Naive thymus-derived CD8-positive, alpha-beta T cell (primary cell): ENCODE measurements around the gene ZBED4. TPM values are rescaled to one million over a fixed set of nuclear protein-coding genes. Genes with fewer than 3 reads are reported as not detected.

Experiments used
- ATAC-seq, 2 donors: fragments of 150-1000 bp; cut with Tn5 transposase in 1 of 2; sonication (Bioruptor Pico), chemical (Tn5 transposase) in 1 of 2; 1 replicate in 1 of 2; 2 replicates in 1 of 2; pipeline ENCODE4 v1.10.0; 2021; ENCODE audit warnings: mild to moderate bottlenecking in 2 of 2, moderate library complexity in 2 of 2
- POLR2A ChIA-PET: fragments of 350-600 bp; sonication (Branson Sonifier 250); formaldehyde crosslinking; loops from one replicate; lab custom pipeline; 2021; ENCODE audit warnings: antibody characterized with exemption; lab: Charles Lee
- DNase-seq, 10 donors: peaks; one replicate each; pipeline versions ENCODE4 v3.0.0 to v3.0.0-alpha.2; 2020 to 2022
- H3K27ac Mint-ChIP-seq, 10 donors: one replicate each; pipeline ENCODE4 v1.8.0; 2020 to 2022; ENCODE audit warnings: mild to moderate bottlenecking in 10 of 10, mixed read lengths in 10 of 10, moderate library complexity in 4 of 10, inconsistent platforms in 1 of 10
- H3K27me3 Mint-ChIP-seq, 5 donors: one replicate each; pipeline ENCODE4 v1.8.0; 2021 to 2022; ENCODE audit warnings: mixed read lengths in 5 of 5
- H3K36me3 Mint-ChIP-seq, 3 donors: one replicate each; pipeline ENCODE4 v1.8.0; 2020 to 2022; ENCODE audit warnings: mixed read lengths in 3 of 3, mild to moderate bottlenecking in 2 of 3, inconsistent platforms in 1 of 3
- H3K4me1 Mint-ChIP-seq, 4 donors: one replicate each; pipeline ENCODE4 v1.8.0; 2021 to 2022; ENCODE audit warnings: mixed read lengths in 4 of 4
- H3K4me3 Mint-ChIP-seq, 10 donors: one replicate each; pipeline ENCODE4 v1.8.0; 2020 to 2022; ENCODE audit warnings: mild to moderate bottlenecking in 10 of 10, mixed read lengths in 10 of 10, moderate library complexity in 6 of 10, inconsistent platforms in 1 of 10
- H3K9me3 Mint-ChIP-seq, 9 donors: one replicate each; pipeline ENCODE4 v1.8.0; 2020 to 2022; ENCODE audit warnings: mixed read lengths in 9 of 9, mild to moderate bottlenecking in 3 of 9, inconsistent platforms in 1 of 9, moderate library complexity in 1 of 9
- polyA plus RNA-seq, 3 donors: library from polyadenylated mRNA; unstranded; fragments of 300-500 nt; fragmentation: Illumina TruSeq; gene quantifications; one replicate each; pipeline ENCODE4 v1.2.3, GENCODE V29; 2021
- total RNA-seq, 8 experiments: library from RNA in 2 of 8; stranded (reverse) in 2 of 8; gene quantifications; one replicate each; pipeline ENCODE4 v1.2.3 and lab custom pipeline; 2021 to 2026

Gene ZBED4, protein sequence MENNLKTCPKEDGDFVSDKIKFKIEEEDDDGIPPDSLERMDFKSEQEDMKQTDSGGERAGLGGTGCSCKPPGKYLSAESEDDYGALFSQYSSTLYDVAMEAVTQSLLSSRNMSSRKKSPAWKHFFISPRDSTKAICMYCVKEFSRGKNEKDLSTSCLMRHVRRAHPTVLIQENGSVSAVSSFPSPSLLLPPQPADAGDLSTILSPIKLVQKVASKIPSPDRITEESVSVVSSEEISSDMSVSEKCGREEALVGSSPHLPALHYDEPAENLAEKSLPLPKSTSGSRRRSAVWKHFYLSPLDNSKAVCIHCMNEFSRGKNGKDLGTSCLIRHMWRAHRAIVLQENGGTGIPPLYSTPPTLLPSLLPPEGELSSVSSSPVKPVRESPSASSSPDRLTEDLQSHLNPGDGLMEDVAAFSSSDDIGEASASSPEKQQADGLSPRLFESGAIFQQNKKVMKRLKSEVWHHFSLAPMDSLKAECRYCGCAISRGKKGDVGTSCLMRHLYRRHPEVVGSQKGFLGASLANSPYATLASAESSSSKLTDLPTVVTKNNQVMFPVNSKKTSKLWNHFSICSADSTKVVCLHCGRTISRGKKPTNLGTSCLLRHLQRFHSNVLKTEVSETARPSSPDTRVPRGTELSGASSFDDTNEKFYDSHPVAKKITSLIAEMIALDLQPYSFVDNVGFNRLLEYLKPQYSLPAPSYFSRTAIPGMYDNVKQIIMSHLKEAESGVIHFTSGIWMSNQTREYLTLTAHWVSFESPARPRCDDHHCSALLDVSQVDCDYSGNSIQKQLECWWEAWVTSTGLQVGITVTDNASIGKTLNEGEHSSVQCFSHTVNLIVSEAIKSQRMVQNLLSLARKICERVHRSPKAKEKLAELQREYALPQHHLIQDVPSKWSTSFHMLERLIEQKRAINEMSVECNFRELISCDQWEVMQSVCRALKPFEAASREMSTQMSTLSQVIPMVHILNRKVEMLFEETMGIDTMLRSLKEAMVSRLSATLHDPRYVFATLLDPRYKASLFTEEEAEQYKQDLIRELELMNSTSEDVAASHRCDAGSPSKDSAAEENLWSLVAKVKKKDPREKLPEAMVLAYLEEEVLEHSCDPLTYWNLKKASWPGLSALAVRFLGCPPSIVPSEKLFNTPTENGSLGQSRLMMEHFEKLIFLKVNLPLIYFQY
- total RNA-seq (10 to 100 TPM; 17.6 to 18.1 TPM), polyA plus RNA-seq (10 to 100 TPM in 1 of 3 donors, 1 to 10 TPM in 2; 5.5 to 11.4 (median 8.1) TPM), total RNA-seq (lab: John Stamatoyannopoulos, UW) (32.3 to 57.4 (median 49.3) reads per million in 6 experiments)

DNA sequence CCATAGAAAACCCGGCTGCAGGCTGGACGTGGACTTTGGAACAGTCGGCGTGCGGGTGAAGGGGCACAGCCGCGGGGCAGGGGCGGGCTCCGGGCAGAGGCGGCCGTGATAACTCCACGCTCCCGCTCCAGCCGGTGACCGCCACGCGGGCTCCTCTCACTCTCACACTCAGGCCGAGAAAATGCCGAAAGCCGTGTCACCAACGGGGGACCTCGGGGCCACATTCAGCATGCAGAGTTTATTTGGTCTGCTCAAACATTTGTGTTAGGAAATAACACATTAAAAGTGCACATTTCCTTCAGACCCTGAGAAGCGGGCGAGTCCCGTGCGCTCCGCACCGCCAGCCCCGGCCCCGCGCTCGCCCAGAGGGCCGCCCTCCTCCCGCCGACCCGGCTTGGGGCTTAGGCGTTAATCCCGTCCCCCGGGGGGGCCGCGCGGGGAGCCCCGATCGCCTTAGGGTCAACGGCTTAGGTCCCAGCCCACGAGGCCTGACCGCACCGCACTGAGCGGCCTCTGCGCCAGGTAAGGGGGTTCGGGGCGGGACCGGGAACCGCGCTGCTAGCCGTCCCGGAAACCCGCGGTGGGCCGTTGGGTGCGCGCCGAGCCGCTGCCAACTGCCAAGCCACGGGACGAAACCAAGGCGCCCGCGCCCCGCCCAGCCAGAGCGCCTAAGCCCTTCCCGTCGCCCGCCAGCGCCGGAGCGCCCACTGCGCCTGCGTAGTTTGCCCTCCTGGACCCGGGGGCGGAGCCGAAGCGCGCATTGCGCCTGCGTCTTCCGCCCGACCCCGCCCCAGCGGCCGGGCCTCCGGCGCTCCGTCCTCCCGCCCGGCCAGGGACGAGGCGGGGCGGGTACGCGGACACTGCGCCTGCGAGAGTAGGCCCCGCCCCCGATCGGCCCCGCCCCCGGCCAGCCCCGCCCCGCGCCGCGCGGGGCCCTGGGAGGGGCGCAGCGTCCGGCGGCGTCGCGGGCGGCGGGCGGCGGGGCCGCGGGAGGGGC is at the start of gene ZBED4:
TSS of gene ZBED4 (plus strand) at position 947 of the 997 bp plus-strand sequence. CDS start 29,819 bp downstream, outside the sequence.
- Mint-ChIP-seq H3K27ac (peak within 1 kb of the TSS; percentile 91 to 98 (median 95)), H3K36me3 (peaks cover 0 to 2% (median 0%) of the 10 kb centered on the region in 3 donors), H3K4me1 (peaks cover 35 to 57% (median 47%) of the 10 kb centered on the region in 4 donors), H3K9me3 (no peaks in the 10 kb centered on the region), H3K27me3 (peaks cover 0 to 1% (median 0%) of the 10 kb centered on the region in 5 donors), H3K4me3 (peak within 1 kb of the TSS; percentile 84 to 98 (median 94))
- peak; percentile 93 to 99 (median 98) for DNase-seq
- peak; percentile 76 to 78 for ATAC-seq
- POLR2A ChIA-PET: interaction anchor here (1.0 to 4.1 kb wide), 8 partner anchors 15 to 106 kb away, joined by 3 to 18 read pairs (median 6); partner anchors contain the start of genes ALG12 and CRELD2

- Mint-ChIP-seq H3K4me3 (peak overlapping the region; percentile 23 to 77 (median 74)), H3K9me3 (no peaks in the 10 kb centered on the region), H3K4me1 (peaks cover 40 to 82% (median 81%) of the 10 kb centered on the region in 4 donors), H3K36me3 (peaks cover 0 to 34% (median 1%) of the 10 kb centered on the region in 3 donors), H3K27me3 (no peaks in the 10 kb centered on the region), H3K27ac (peak overlapping the region; percentile 71 to 96 (median 94))
- ATAC-seq: no peak
- POLR2A ChIA-PET: interaction anchor here (0.6 to 0.7 kb wide), 2 partner anchors 19 to 751 kb away, joined by 3 read pairs; no protein-coding TSS in a partner anchor
- DNase-seq: no peak
Observed at GRCh38 chr22:49807129-49807528, 46.5 kb upstream of the ZBED4 start.

GRCh38 chr22:49807780-49808708 is 45.6 kb upstream of the ZBED4 start:
- H3K4me3 Mint-ChIP-seq: peak overlapping the region; percentile 25 to 77 (median 74)
- ATAC-seq (peak; percentile 86 to 90), DNase-seq (peak in 8 of 10 donors; percentile 36 to 84 (median 66))
- H3K36me3 Mint-ChIP-seq: peaks cover 0 to 32% (median 1%) of the 10 kb centered on the region in 3 donors
- POLR2A ChIA-PET: interaction anchor here (0.6 to 1.3 kb wide), 2 partner anchors 46 to 750 kb away, joined by 3 read pairs; no protein-coding TSS in a partner anchor
- H3K27ac Mint-ChIP-seq: peak overlapping the region; percentile 71 to 96 (median 94)
- H3K9me3 Mint-ChIP-seq: no peaks in the 10 kb centered on the region
- H3K4me1 Mint-ChIP-seq: peaks cover 41 to 85% (median 84%) of the 10 kb centered on the region in 4 donors
- H3K27me3 Mint-ChIP-seq: no peaks in the 10 kb centered on the region

DNA sequence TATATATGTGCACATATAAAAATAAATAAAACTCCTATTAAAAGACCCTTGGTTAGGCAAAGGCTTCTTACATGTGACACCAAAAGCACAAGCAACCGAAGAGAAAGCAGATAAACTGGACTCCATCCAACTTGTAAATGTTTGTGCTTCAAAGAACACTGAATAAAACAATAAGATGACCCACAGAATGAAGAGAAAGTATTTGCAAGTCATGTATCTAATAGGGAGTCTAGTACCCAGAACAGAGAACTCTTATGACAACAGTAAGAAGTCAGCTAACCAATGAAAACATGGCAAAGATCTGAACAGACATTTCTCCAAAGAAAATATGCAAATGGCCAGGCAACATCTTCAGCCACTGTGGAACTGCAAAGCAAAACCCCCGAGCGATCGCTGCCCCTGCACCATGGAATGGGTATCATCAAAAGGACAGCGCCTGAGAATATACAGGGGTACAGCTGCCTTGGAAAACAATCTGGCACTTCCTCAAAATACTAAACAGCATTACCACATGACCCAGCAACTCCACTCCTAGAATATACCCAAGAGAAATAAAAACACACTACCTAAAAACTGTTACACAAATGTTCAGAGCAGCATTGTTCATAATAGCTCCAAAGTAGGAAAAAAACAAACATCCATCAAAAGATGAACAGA is 43.2 kb upstream of the ZBED4 start:
- Mint-ChIP-seq H3K27ac (peak overlapping the region; percentile 47 to 90 (median 80)), H3K4me3 (peak overlapping the region in 9 of 10 donors; percentile 0 to 66 (median 54)), H3K27me3 (no peaks in the 10 kb centered on the region), H3K9me3 (no peaks in the 10 kb centered on the region), H3K36me3 (peaks cover 0 to 29% (median 4%) of the 10 kb centered on the region in 3 donors), H3K4me1 (peaks cover 41 to 88% (median 84%) of the 10 kb centered on the region in 4 donors)
- POLR2A ChIA-PET: interaction anchor here (0.9 to 3.0 kb wide), 4 partner anchors 12 to 151 kb away, joined by 3 to 10 read pairs (median 4); no protein-coding TSS in a partner anchor
- no peak for ATAC-seq
- no peak for DNase-seq

DNA sequence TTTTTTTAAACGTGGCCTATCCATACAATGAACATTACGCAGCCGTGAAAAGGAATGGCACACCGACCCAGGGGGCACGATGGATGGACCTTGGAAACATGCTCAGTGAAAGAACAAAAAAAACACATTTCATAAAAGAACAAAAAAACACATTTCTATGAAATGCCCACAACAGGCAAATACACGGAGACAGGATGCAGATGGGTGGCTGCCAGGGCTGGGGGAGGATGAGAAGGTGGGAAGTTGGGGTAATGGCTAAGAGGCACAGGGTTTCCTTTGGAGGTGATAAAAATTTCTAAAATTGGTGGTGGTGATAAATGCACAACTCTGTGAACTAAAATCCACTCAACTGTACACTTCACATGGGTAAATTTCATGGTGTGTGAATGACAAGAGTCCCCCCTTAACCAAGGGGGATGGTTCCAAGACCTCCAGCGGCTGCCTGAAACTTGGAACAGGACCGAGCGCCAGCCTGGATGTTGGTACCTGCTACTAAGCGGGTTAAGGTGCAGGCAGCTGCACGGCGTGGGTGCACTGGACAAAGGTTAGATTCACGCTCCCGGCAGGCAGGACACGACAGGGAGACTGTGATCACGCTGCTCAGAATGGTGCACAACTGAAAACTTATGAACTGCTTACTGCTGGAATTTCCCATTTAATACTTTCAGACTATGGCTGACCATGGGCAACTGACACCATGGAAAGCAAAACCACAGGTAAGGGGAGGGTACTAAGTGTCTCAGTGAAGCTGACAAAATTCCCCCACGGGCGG is 42.4 kb upstream of the ZBED4 start:
- Mint-ChIP-seq H3K4me1 (peaks cover 42 to 91% (median 86%) of the 10 kb centered on the region in 4 donors), H3K4me3 (peak overlapping the region in 9 of 10 donors; percentile 39 to 66 (median 55)), H3K27me3 (no peaks in the 10 kb centered on the region), H3K27ac (peak overlapping the region; percentile 45 to 90 (median 80)), H3K36me3 (peaks cover 0 to 31% (median 4%) of the 10 kb centered on the region in 3 donors), H3K9me3 (no peaks in the 10 kb centered on the region)
- POLR2A ChIA-PET: interaction anchor here (0.9 to 3.0 kb wide), 2 partner anchors 11 to 14 kb away, joined by 4 to 10 read pairs; no protein-coding TSS in a partner anchor
- DNase-seq: no peak
- ATAC-seq: no peak

- H3K36me3 Mint-ChIP-seq: peaks cover 0 to 46% (median 6%) of the 10 kb centered on the region in 3 donors
- DNase-seq (no peak), ATAC-seq (no peak)
- H3K27ac Mint-ChIP-seq: peak overlapping the region in 7 of 10 donors; percentile 3 to 80 (median 35)
- H3K9me3 Mint-ChIP-seq: no peaks in the 10 kb centered on the region
- POLR2A ChIA-PET: interaction anchor here (0.6 to 3.0 kb wide), 4 partner anchors 9 to 28 kb away, joined by 3 to 10 read pairs (median 4); no protein-coding TSS in a partner anchor
- H3K4me3 Mint-ChIP-seq: peak overlapping the region in 1 of 10 donors; percentile 10
- no peaks in the 10 kb centered on the region for H3K27me3 Mint-ChIP-seq
- peaks cover 45 to 92% (median 86%) of the 10 kb centered on the region in 4 donors for H3K4me1 Mint-ChIP-seq
Observed at GRCh38 chr22:49812838-49813237, 40.8 kb upstream of the ZBED4 start.

GRCh38 chr22:49814164-49814686 is 39.4 kb upstream of the ZBED4 start:
- Mint-ChIP-seq H3K36me3 (peaks cover 0 to 57% (median 16%) of the 10 kb centered on the region in 3 donors), H3K27me3 (no peaks in the 10 kb centered on the region), H3K4me3 (peak overlapping the region in 3 of 10 donors; percentile 11 to 36 (median 13)), H3K4me1 (peaks cover 42 to 89% (median 87%) of the 10 kb centered on the region in 4 donors), H3K9me3 (no peaks in the 10 kb centered on the region), H3K27ac (peak overlapping the region in 7 of 10 donors; percentile 19 to 80 (median 53))
- POLR2A ChIA-PET: no interaction called here
- ATAC-seq: no peak
- DNase-seq: no peak

DNA sequence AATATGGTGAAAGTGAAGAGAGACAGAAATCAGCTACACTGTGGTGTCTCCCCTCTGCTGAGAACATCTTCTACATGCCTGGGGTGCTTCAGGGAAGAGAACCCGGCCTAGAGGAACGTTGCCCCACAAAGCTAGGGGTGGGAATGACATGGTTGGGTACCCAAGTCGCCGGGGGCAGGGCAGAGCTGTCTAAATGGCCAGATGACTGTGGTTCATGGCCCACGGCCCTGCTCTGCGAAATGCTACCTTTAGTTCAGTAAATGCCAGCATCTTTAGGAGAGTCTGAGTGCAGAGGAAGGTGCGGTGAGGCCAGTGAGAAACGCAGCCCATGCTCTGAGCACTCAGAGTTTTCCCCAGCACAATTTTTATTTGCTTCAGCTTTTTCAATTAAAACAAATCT is 38.8 kb upstream of the ZBED4 start:
- no peaks in the 10 kb centered on the region for H3K27me3 Mint-ChIP-seq
- no peaks in the 10 kb centered on the region for H3K9me3 Mint-ChIP-seq
- H3K36me3 Mint-ChIP-seq: peaks cover 0 to 61% (median 18%) of the 10 kb centered on the region in 3 donors
- peaks cover 40 to 86% (median 84%) of the 10 kb centered on the region in 4 donors for H3K4me1 Mint-ChIP-seq
- DNase-seq (no peak), ATAC-seq (no peak)
- H3K4me3 Mint-ChIP-seq: peak overlapping the region in 4 of 10 donors; percentile 10 to 36 (median 16)
- H3K27ac Mint-ChIP-seq: peak overlapping the region in 7 of 10 donors; percentile 38 to 80 (median 60)
- POLR2A ChIA-PET: no interaction called here
